ENCODE measurements around the gene YPEL2.

The YPEL2 gene

GRCh38 chr17:59436900-59437299, 105.4 kb downstream of the YPEL2 start:
- peaks cover 6% of the 10 kb centered on the region for H3K4me1 ChIP-seq (ENCODE audit: insufficient read depth, low read length)
- H3K27ac ChIP-seq (ENCODE audit: low read length), result no peak overlapping the region

GRCh38 chr17:59437791-59438281, 106.4 kb downstream of the YPEL2 start:
- H3K9ac ChIP-seq (ENCODE audit: low read depth, low read length), result no peak overlapping the region
- peaks cover 6% of the 10 kb centered on the region for H3K4me1 ChIP-seq (ENCODE audit: insufficient read depth, low read length)
- H2AFZ ChIP-seq (ENCODE audit: low read depth, low read length), result no peak overlapping the region
- TF ChIP-seq CTCF (IDR thresholded peaks at IDR 0.05; ENCODE audit: borderline replicate concordance, extremely low read depth, low read length, poor library complexity, severe bottlenecking) (no peak), EZH2 (IDR thresholded peaks at IDR 0.05; ENCODE audit: borderline replicate concordance, low read depth, low read length, severe bottlenecking) (no peak)
- no peaks in the 10 kb centered on the region for H3K9me3 ChIP-seq (ENCODE audit: insufficient read depth, low read length, severe bottlenecking)
- no peaks in the 10 kb centered on the region for H3K79me2 ChIP-seq (ENCODE audit: insufficient read depth, low read length)
- no peak for ATAC-seq (ENCODE audit: insufficient read depth, low read depth)
- H3K36me3 ChIP-seq (ENCODE audit: insufficient read depth, low read length), result no peaks in the 10 kb centered on the region
- no peak overlapping the region for H3K4me2 ChIP-seq (ENCODE audit: insufficient read depth, low read length)
- H4K20me1 ChIP-seq (ENCODE audit: insufficient read depth, low read length), result no peaks in the 10 kb centered on the region
- no peaks in the 10 kb centered on the region for H3K27me3 ChIP-seq (ENCODE audit: insufficient read depth, low read length, poor library complexity)
- no peak overlapping the region for H3K4me3 ChIP-seq (ENCODE audit: low read depth in 1 of 2, low read length in 2 of 2)
- H3K27ac ChIP-seq (ENCODE audit: low read length), result no peak overlapping the region
- no peak for DNase-seq

More at GRCh38 chr17:59436900-59437299, 105.4 kb downstream of the YPEL2 start:
- Histone ChIP-seq H3K79me2 (ENCODE audit: insufficient read depth, low read length) (no peaks in the 10 kb centered on the region), H3K9ac (ENCODE audit: low read depth, low read length) (no peak overlapping the region), H3K9me3 (ENCODE audit: insufficient read depth, low read length, severe bottlenecking) (no peaks in the 10 kb centered on the region), H4K20me1 (ENCODE audit: insufficient read depth, low read length) (no peaks in the 10 kb centered on the region), H2AFZ (ENCODE audit: low read depth, low read length) (no peak overlapping the region), H3K4me3 (ENCODE audit: low read depth in 1 of 2, low read length in 2 of 2) (no peak overlapping the region), H3K27me3 (ENCODE audit: insufficient read depth, low read length, poor library complexity) (no peaks in the 10 kb centered on the region), H3K4me2 (ENCODE audit: insufficient read depth, low read length) (no peak overlapping the region), H3K36me3 (ENCODE audit: insufficient read depth, low read length) (no peaks in the 10 kb centered on the region)
- ATAC-seq (ENCODE audit: insufficient read depth, low read depth) (no peak), DNase-seq (no peak)
- TF ChIP-seq EZH2 (IDR thresholded peaks at IDR 0.05; ENCODE audit: borderline replicate concordance, low read depth, low read length, severe bottlenecking), result no peak
- TF ChIP-seq CTCF (IDR thresholded peaks at IDR 0.05; ENCODE audit: borderline replicate concordance, extremely low read depth, low read length, poor library complexity, severe bottlenecking), result no peak

GRCh38 chr17:59439262-59439661, 107.8 kb downstream of the YPEL2 start:
- DNase-seq, result no peak
- no peaks in the 10 kb centered on the region for H4K20me1 ChIP-seq (ENCODE audit: insufficient read depth, low read length)
- no peak overlapping the region for H3K4me3 ChIP-seq (ENCODE audit: low read depth in 1 of 2, low read length in 2 of 2)
- no peak overlapping the region for H3K4me2 ChIP-seq (ENCODE audit: insufficient read depth, low read length)
- ATAC-seq (ENCODE audit: insufficient read depth, low read depth), result no peak
- no peaks in the 10 kb centered on the region for H3K9me3 ChIP-seq (ENCODE audit: insufficient read depth, low read length, severe bottlenecking)
- H3K36me3 ChIP-seq (ENCODE audit: insufficient read depth, low read length), result no peaks in the 10 kb centered on the region
- peaks cover 6% of the 10 kb centered on the region for H3K4me1 ChIP-seq (ENCODE audit: insufficient read depth, low read length)
- no peak overlapping the region for H3K9ac ChIP-seq (ENCODE audit: low read depth, low read length)
- H3K27ac ChIP-seq (ENCODE audit: low read length), result no peak overlapping the region
- H3K79me2 ChIP-seq (ENCODE audit: insufficient read depth, low read length), result no peaks in the 10 kb centered on the region
- H3K27me3 ChIP-seq (ENCODE audit: insufficient read depth, low read length, poor library complexity), result no peaks in the 10 kb centered on the region
- TF ChIP-seq CTCF (IDR thresholded peaks at IDR 0.05; ENCODE audit: borderline replicate concordance, extremely low read depth, low read length, poor library complexity, severe bottlenecking), result no peak
- no peak for TF ChIP-seq EZH2 (IDR thresholded peaks at IDR 0.05; ENCODE audit: borderline replicate concordance, low read depth, low read length, severe bottlenecking)
- H2AFZ ChIP-seq (ENCODE audit: low read depth, low read length), result no peak overlapping the region

Measured in DND-41 (cell line).